Kidney (tissue), 14 donors: ENCODE data around the gene FOXI2. TPM values are rescaled to one million over a fixed set of nuclear protein-coding genes. Genes with fewer than 3 reads are reported as not detected.

Experiments
- DNase-seq, 5 donors: peaks; one replicate each; pipeline ENCODE4 v3.0.0-alpha.2; 2013 to 2020
- FAIRE-seq: peaks from 2 replicates; lab custom pipeline; 2012; peaks lifted over from hg19 to GRCh38; lab: Jason Lieb, UNC
- H3K27ac ChIP-seq, 2 donors: one replicate each; pipeline ENCODE4 v1.7.0; 2013; ENCODE audit warnings: low read depth in 2 of 2, low read length in 2 of 2, inconsistent platforms in 1 of 2
- H3K27me3 ChIP-seq: one replicate; pipeline ENCODE4 v1.7.1; 2013; ENCODE audit warnings: low read length, inconsistent platforms; ENCODE audit not compliant: control insufficient read depth, insufficient read depth
- H3K36me3 ChIP-seq, 3 donors: one replicate each; pipeline versions ENCODE4 v1.7.0 to v1.7.1; 2013; ENCODE audit warnings: low read length in 3 of 3, control low read depth in 1 of 3, inconsistent platforms in 1 of 3; ENCODE audit not compliant: insufficient read depth in 3 of 3, control insufficient read depth in 2 of 3
- H3K4me1 ChIP-seq, 3 donors: one replicate each; pipeline versions ENCODE4 v1.7.0 to v1.7.1; 2013; ENCODE audit warnings: low read length in 3 of 3, inconsistent platforms in 1 of 3, low read depth in 1 of 3; ENCODE audit not compliant: control insufficient read depth in 2 of 3, insufficient read depth in 2 of 3
- H3K4me3 ChIP-seq, 3 donors: one replicate each; pipeline versions ENCODE4 v1.7.0 to v1.8.1; 2013; ENCODE audit warnings: low read length in 3 of 3, control low read depth in 1 of 3, inconsistent platforms in 1 of 3
- H3K9ac ChIP-seq, 3 donors: one replicate each; pipeline versions ENCODE4 v1.7.0 to v1.7.1; 2013; ENCODE audit warnings: low read length in 3 of 3, control low read depth in 1 of 3, inconsistent platforms in 1 of 3
- H3K9me3 ChIP-seq, 3 donors: one replicate each; pipeline versions ENCODE4 v1.7.0 to v1.7.1; 2013; ENCODE audit warnings: low read length in 3 of 3, control low read depth in 1 of 3, inconsistent platforms in 1 of 3; ENCODE audit not compliant: control insufficient read depth in 2 of 3, insufficient read depth in 1 of 3
- CTCF ChIP-seq: IDR thresholded peaks from 3 replicates; pipeline ENCODE4 v1.5.1; 2012; ENCODE audit warnings: mild to moderate bottlenecking, moderate library complexity, borderline replicate concordance; ENCODE audit not compliant: insufficient read depth; ENCODE audit errors: extremely low read depth
- intact Hi-C: fragments of 100-400 bp; cut with DNase I; formaldehyde crosslinking; loops from one replicate; pipeline ENCODE4 v1.11.1; 2022
- polyA plus RNA-seq: library from polyadenylated mRNA; stranded (reverse); fragments of 350-450 nt; fragmentation: Illumina TruSeq; extraction: RNeasy Lipid Tissue Mini Kit (QIAGEN cat#74804); gene quantifications from one replicate; pipeline ENCODE4 v1.2.3, GENCODE V29; 2014; ENCODE audit warnings: low read depth, low replicate concordance; ENCODE audit not compliant: insufficient read depth
- total RNA-seq: library from RNA; stranded (reverse); fragmentation: NEBNext Ultra II Directional; extraction: Animal tissue kit (Norgen Biotek cat#: 25700); gene quantifications from one replicate; pipeline ENCODE4 v1.2.1, GENCODE V29; 2021
- donor health status: control.
- donor health status: control.
- donor health status: control.
- donor health status: control.
- donor health status: control.
- donor health status: DM: yes; HTN: yes; CAD: no.
- donor health status: Normal renal cell carcinoma (clear cell type).

The FOXI2 gene
- total and polyA plus RNA-seq, 2 donors from 2014 or later: 1.1 to 1.5 TPM

- Histone ChIP-seq H3K9me3 (no peaks in the 10 kb centered on the region), H3K9ac (no peak overlapping the region), H3K27me3 (no peaks in the 10 kb centered on the region), H3K4me3 (no peak overlapping the region), H3K27ac (no peak overlapping the region), H3K36me3 (no peaks in the 10 kb centered on the region), H3K4me1 (no peaks in the 10 kb centered on the region)
- FAIRE-seq (no peak), DNase-seq (peak in 2 of 5 donors; percentile 42 to 55)
- no peak for TF ChIP-seq CTCF
- intact Hi-C loops: no loop called here
Observed at GRCh38 chr10:127756264-127756663, 19.3 kb downstream of the FOXI2 start.

- no peak for TF ChIP-seq CTCF
- no peak for FAIRE-seq
- no peaks in the 10 kb centered on the region for H3K36me3 ChIP-seq
- H3K4me3 ChIP-seq: no peak overlapping the region
- H3K27me3 ChIP-seq: no peaks in the 10 kb centered on the region
- no peaks in the 10 kb centered on the region for H3K9me3 ChIP-seq
- no peaks in the 10 kb centered on the region for H3K4me1 ChIP-seq
- no peak overlapping the region for H3K27ac ChIP-seq
- no peak for DNase-seq
- no peak overlapping the region for H3K9ac ChIP-seq
- intact Hi-C loops: no loop called here
Observed at GRCh38 chr10:127757033-127757432, 20.0 kb downstream of the FOXI2 start.

- Histone ChIP-seq H3K9me3 (no peaks in the 10 kb centered on the region), H3K9ac (no peak overlapping the region), H3K36me3 (no peaks in the 10 kb centered on the region), H3K4me3 (no peak overlapping the region), H3K4me1 (no peaks in the 10 kb centered on the region), H3K27me3 (no peaks in the 10 kb centered on the region), H3K27ac (no peak overlapping the region)
- no peak for TF ChIP-seq CTCF
- no peak for DNase-seq
- intact Hi-C loops: no loop called here
- FAIRE-seq: no peak
Observed at GRCh38 chr10:127759276-127759675, 22.3 kb downstream of the FOXI2 start.

GRCh38 chr10:127762925-127763324, 25.9 kb downstream of the FOXI2 start:
- H3K27me3 ChIP-seq: no peaks in the 10 kb centered on the region
- FAIRE-seq (no peak), DNase-seq (no peak)
- no peaks in the 10 kb centered on the region for H3K9me3 ChIP-seq
- H3K4me3 ChIP-seq: no peak overlapping the region
- H3K36me3 ChIP-seq: no peaks in the 10 kb centered on the region
- H3K4me1 ChIP-seq: no peaks in the 10 kb centered on the region
- TF ChIP-seq CTCF: no peak
- H3K27ac ChIP-seq: no peak overlapping the region
- intact Hi-C loops: no loop called here
- no peak overlapping the region for H3K9ac ChIP-seq
